DMS153 treated with DMSO at 0.1 percent for 48 hours (cell line): Measurements from ENCODE around the gene GJE1.
"Not testable (repeated sequence)": the region's sequence is repeated elsewhere in the genome, so short reads cannot be mapped to it uniquely, and the experiment has no call there.

Source experiments
- DNase-seq: peaks from one replicate; lab custom pipeline; 2025; ENCODE audit not compliant: unreplicated experiment; lab: John Stamatoyannopoulos, UW

Gene GJE1, protein sequence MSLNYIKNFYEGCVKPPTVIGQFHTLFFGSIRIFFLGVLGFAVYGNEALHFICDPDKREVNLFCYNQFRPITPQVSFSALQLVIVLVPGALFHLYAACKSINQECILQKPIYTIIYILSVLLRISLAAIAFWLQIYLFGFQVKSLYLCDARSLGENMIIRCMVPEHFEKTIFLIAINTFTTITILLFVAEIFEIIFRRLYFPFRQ

DNA sequence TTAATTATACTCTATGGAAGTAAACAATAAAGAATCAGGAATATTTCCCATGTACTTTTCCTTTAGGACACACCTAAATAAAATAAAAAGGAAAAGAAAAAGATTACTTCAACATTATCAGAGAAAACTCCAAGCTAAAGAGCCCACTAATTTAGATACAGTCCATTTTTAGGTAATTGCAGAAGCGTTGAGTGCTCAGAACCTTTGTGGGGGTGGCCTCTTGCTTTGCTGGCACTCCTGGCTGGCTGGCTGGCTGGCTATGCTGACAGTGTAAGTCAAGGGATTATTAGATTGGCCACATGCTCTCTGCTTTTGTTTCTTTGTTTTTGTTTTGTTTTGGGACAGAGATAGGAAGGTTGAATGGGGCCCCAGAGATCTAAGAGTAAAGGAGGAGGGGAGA, at the start of gene GJE1:
GJE1 (plus strand) TSS at position 301 of the 400 bp plus-strand sequence. CDS start 234 bp downstream, outside the sequence.
- no peak for DNase-seq

DNA sequence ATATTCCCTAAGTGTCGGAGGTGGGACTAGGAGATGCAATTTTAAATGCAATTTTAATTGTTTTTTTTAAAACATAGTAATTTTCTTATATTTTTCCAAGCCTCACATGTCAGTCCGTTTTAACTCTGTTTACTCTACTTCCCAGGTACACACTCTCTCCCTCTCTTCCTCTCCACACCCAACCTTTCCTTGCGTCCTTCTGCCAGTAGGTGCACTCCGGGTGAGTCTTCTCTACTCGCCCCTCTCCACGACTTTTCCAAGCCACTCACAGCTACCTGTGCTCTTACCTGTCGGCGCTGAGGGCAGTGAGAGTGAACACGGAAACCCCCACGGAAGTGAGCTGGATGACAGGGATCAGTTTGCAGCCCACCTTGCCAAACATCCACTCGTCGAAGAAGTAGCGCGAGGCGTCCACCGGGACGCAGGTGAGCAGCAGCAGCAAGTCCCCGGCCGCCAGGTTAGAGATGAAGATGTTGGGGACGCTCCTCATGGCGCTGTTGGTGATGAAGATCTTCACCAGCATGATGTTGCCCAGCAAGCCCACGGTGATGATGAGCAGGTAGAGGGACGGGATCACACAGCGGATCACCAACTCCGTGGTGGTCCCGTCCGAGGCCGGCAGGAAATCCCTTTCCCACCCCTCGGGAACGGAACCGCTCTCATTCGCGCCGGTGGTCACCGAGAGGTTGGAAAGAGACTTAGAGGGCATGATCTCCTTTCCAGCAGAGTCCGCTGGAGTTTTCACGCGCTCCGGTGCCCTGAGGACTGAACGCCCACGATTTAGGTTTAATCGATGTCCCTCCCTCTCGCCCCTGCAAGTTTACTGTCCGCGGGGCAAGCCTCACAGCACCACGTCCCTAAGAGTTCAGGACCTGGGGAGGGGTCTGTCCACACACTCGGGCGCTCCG, 44.5 kb upstream of the GJE1 start:
- no peak for DNase-seq

DNA sequence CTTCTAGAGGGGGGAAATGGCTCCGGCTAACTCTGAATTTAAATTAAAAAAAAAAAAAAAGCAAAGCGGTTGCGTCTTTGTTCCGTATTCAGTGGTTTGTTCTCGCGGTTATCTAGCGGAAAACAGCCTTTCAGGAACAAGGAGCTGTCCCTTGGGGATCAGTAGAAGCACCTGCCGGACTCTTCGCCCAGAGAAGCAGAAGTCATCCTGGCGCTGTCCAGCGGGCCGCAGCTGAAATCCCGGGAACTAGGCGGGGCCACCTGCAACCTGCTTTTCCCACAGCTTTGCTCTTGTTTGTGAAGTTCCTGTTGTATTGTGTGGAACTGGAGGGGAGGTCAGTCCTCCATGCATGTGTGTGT, 43.9 kb upstream of the GJE1 start:
- no peak for DNase-seq

DNA sequence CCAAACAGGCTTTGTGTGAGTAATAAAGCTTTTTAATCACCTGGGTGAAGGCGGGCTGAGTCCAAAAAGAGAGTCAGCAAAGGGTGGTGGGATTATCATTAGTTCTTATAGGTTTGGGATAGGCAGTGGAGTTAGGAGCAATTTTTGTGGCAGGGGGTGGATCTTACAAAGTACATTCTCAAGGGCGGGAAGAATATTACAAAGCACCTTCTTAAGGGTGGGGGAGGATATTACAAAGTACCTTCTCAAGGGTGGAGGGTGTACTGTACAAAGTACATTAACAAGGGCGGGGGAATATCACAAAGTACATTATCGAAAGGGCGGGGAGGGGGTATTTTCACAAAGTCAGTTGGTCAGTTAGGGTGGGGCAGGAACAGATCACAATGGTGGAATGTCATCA, 27.9 kb upstream of the GJE1 start:
- DNase-seq = not testable (repeated sequence)

DNA sequence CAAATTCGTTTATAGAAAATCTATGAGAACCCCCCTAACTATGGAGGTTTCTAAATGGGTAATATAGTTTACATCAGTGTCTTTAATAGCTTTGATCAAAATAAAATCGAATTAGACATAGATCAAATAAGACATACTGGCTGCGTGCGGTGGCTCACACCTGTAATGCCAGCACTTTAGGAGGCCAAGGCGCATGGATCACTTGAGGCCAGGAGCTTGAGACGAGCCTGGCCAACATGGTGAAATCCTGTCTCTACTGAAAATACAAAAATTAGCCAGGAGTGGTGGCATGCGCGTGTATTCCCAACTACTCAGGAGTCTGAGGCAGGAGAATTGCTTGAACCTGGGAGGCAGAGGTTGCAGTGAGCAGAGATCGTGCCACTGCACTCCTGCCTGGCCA, 21.9 kb upstream of the GJE1 start:
- not testable (repeated sequence) for DNase-seq

DNA sequence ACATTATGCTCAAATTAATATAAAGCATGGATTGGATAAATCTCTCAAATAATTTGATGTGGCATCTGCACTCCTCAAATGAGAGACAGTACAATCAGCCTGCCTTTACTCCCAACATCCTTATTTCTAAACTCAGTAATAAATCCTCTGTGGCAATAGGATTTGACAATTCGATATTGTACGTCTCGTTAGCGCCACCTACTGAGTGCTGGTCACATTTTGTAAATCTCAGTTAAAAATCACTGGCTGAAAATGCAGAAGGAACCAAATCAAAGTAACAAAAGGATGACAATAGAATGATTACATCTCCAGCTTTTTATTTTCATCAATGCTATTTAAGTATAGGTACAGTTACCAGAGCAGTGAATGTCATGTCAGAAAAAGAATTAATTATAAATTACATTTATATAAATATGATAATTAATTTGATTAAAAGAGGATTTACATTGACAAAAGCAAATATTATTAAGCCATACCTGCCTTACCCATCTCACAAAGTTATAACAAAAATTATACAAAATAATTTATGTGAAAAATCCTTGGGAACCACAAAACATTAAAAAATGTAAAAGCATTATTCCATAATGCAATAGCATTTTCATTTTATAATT, 20.2 kb upstream of the GJE1 start:
- DNase-seq = peak; percentile 33

DNA sequence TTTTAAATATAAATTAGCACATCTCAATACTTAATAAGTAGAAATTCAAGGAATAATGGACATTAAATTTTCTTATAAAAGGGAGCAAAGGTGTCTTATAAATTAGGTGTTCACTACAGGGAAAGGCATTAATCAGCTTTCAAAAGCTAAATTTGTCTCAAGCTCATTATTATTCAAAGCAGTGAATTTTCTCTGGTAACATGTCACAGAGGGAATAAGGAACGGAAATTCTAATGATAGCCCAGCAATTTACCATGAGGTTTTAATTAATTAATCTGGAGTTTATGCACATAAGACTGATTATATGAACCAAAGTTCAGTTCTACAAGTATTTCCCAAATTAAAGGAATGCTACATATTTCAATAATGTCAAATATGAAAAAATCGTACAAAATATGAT, 15.4 kb upstream of the GJE1 start:
- no peak for DNase-seq

DNA sequence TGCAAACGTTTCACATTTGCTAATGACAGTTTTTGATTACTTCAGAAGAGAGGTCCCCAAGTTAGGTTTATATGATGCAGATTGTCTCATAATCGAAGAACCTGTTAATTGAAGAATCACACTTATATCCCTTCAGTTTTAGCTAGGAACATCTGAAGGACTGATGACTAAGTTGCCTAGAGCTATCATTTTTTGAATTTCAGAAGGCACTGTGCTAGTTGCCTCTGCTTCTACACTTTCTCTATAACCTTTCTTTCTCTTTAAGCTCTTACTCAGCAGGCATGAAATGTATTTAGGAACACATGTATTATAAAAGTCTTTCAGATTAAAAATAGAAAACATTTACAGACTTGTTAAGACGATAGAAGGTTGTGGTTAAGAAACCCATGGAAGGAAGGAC, 14.4 kb upstream of the GJE1 start:
- DNase-seq = no peak

DNA sequence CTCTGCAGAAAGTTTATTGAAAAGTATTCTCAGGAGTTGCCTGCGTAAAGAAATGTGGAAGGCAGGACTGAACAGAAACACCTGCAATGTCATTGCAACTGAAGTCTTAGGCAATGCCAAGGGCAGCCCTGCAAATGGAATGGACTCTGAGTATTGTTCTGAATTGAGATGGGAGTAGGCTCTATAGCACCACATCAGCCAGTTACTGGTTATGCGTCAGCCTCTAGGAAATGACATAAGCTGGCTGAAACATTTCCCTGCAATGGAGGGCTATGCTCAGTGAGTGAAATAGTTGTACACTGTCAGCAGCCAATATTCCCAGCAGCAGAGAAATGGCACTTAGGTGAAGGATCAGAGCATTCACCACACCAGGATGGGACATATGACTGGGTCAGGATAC, 13.8 kb upstream of the GJE1 start:
- DNase-seq = no peak

DNA sequence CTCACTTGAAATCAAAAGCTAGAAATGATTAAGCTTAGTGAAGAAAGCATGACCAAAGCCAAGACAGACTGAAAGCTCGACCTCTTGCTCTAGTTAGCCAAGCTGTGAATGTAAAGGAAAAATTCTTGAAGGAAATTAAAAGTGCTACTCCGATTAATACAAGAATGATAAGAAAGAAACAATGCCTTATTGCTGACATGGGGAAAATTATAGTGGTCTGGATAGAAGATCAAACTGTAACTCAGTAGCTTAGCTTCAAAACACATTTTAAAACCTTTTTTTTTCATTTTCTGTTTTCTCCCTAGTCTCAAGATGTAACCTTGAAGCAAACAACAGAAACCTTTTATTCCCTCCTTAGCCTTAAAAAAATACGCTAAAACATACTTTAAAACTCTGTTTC, 11.4 kb upstream of the GJE1 start:
- DNase-seq = no peak

DNA sequence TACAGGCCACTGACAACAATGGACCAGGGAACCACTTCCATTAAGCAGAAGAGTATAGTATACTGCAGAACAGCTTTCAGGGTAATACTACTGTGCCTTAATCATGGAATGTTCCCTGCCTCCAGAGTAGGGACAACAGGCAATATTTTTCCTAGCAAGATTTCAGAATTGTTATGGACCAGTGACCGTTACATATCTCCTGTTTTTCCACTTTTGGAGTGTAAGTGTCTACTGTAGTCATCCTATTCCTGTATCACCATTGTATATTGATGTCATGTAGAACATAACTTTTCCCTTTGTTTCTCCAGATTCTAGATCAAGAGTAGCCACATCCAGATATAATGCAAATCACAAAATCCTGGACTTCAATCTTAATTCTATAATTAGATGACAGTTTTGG, 1.9 kb upstream of the GJE1 start:
- DNase-seq = no peak

DNA sequence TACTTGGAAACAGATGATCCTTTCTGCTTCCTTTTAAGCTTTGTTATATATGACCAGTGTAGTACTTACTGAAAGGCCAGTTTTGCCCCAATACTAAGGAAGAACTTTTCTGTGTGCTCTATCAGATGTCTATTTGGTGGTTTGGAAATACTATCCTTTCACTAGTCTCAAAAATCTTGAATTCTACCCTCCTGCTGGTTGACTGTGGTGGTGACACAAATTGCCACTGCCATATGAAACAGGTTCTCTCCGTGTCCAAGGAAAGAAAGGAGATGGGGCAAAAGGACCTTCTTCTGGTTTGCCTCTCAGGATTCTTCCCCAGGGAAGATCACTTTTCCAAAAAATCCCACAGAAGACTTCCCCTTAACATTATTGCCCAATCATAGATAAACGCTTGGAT, 6.2 kb downstream of the GJE1 start:
- DNase-seq = no peak

DNA sequence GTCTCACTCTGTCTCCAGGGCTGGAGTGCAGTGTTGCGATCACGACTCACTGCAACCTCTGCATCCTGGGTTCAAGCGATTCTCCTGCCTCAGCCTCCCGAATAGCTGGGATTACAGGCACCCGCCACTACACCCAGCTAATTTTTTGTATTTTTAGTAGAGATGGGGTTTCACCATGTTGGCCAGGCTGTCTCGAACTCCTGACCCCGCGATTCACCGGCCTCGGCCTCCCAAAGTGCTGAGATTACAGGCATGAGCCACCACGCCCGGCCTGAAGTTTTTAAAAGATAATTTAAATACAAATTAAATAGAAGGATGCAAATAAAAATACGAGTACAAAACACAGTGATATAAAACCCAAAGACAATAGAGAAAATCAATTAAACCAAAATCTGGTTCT, 8.8 kb downstream of the GJE1 start:
- DNase-seq = not testable (repeated sequence)

DNA sequence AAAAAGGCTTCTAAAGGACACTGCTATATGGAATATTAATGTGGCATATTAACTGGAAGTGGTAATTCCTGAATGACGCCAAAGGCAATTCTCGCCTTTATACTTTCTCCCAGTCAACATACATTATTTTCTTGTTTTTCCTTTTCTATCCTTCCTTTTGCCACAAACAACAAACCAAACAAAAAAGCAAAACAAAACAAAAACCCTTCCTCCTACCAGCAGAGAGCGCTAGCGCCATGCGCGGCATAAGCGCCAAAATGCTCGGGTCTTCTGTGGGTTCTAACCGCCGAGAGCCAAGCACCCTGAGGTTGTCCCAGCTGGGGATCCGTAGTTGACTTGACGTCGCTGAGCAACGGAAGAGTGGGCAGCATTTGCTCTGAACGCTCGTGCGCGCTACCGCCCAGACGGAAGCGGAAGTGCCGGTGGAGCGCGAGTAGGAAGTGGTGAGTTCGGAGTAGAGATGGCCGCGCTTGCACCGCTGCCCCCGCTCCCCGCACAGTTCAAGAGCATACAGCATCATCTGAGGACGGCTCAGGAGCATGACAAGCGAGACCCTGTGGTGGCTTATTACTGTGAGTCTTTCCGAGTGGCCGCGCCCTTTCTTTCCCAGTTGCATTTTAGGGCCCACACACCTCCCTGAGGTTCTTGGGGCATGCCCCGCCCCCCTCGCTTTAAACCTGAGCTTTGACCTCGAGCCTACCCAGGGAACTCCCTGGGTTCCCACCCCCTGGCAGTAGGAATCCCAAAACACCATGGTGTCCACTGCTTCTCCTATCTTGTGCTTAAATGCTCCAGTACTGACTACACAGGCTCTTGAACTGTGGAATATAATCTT, 14.3 kb downstream of the GJE1 start, which contains the start of the genes NMBR and VTA1:
NMBR (minus strand) TSS at position 295 of the 835 bp plus-strand sequence. CDS start 58,464 bp downstream, outside the sequence.
VTA1 (plus strand) TSS at position 436 of the 835 bp plus-strand sequence; CDS start at position 461, 25 bp downstream.
- DNase-seq = peak; percentile 96

DNA sequence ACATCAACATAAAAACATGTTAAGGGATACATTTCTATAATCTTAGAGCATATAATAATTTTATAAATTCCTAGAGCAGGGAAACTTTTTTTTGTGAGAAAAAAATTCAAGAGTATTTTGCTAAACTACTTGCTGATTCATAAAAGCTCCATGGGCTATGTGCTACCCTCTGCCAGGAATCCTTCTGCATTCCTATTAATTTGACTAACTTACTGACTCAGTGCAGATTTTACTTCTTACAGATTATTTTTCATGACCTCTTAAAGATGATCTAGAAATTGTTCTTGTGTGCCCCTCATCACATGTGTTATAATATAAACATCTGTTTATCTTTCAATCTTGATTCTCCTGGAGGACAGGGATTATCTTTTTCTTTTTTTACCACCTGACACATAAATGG, 20.0 kb downstream of the GJE1 start:
- no peak for DNase-seq

DNA sequence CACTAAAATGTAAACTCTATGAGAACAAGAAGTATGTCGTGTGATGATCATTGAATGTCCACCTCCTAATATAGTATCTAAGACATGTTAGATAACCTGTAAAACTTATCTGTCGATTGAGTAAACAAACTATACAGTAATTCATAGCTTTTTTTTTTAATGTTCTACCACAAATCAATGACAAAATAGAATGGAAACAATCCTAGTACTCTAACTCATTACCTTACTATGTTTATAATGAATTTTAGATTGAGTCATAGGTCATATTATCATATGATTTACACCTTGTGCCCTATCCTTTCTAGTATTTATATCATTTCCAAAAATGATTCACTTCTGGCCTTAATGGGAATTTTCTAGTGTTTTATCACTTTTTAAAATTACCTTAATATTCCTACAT, 20.5 kb downstream of the GJE1 start:
- no peak for DNase-seq

DNA sequence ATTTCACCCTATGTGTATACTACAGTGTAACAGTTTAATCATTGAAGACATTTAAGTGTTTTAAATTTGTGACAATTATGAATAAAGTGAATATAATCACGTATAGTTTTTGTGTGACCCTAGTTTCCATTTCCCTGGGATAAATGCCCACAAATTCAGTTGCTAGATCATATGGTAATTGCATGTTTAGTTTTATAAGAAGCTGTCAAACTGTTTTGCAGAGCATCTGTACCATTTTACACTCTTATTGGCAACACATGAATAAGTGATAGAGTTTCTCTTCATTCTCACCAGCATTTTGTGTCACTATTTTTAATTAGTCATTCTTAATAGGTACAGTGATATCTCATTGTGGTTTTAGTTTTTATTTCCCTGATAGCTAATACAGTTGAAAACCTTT, 21.6 kb downstream of the GJE1 start:
- DNase-seq = no peak

DNA sequence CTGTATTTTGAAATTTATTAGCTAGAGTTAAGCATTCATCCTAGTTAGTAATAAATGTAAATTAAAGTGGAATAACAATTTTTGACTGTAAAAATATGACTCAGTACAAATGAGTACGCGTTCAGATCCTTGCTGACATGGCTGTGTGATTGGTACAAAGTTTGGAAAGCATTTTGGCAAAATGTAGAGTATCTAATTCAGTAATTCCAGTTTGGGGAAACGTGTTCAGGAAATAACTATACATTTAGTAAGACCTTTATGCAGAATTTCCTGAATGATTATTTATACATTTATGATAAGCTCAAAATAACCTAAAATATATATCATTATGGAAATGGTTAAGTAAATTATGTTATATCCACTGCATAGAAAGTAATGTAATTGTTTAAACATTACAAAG, 22.4 kb downstream of the GJE1 start:
- no peak for DNase-seq

DNA sequence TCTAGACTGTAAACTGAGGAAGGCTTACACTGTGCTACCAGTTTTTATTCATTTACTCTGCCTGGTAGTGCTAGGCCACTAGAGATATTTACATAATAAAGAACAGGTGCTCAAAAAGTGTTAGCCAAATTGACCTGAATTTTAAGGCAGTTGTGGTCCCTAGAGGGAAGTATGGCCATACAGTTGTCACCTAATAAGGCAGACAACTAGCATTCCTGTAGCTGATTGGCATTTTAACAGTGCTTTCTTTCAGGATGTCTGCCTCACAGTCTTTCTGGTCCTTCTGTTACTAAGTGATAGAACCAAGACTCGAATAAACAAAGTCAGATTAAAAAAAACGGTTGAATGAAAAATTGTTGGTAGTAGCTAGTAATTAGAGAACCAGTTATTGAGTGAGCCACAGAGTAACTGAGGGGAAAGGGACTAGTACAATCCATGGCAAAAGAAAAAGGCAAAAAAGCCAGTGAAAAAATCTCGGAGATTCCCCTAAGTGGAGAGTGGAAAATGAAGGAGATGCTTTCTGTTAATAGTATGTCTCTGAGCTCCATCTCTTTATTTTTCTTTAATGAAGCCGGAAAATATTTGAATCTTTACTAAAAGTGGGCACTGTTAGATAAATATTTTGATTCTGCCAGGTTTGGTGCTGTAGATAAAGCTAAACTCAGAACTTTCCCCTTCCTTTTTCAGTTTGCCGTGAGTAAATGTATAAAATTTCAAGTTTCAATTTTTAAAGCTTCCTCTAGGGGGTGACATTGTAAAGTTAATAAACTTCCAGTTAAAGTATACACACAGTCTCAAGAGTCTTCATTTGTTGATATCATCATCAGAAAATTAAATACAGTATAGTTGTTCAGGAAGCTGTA, 23.4 kb downstream of the GJE1 start:
- DNase-seq = peak; percentile 31

DNA sequence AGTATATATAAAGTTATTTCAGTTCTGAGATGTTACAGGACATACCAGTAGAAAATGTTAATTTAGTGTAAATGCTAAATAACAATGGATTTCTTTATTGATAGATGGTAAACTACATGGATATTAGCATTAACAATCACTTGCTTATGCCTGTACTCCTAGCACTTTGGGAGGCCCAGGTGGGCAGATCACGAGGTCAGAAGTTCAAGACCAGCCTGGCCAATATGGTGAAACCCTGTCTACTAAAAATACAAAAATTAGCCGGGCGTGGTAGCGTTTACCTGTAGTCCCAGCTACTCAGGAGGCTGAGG, 24.0 kb downstream of the GJE1 start:
- DNase-seq = not testable (repeated sequence)
